IMR-90 (cell line): Measurements from ENCODE around the gene GDPD5. TPM values are rescaled to one million over a fixed set of nuclear protein-coding genes. Genes with fewer than 3 reads are reported as not detected.

Experiments
- ATAC-seq: fragments of 200-7000 bp; cut with Tn5 transposase; 2 replicates; pipeline ENCODE4 v1.9.1; 2020; ENCODE audit warnings: low read depth, mild to moderate bottlenecking, moderate library complexity
- BruUV-seq: library from RNA; stranded (reverse); fragments of 400-500 nt; replicated peaks from 2 replicates; lab custom pipeline; 2021; lab: Mats Ljungman, UMichigan
- CTCF ChIA-PET: fragments of 300-600 bp; formaldehyde crosslinking; extraction: SDS; loops from one replicate; lab custom pipeline; 2021; ENCODE audit warnings: antibody characterized with exemption; lab: Yijun Ruan, JAX
- POLR2A ChIA-PET: fragments of 300-600 bp; sonication (Branson Sonifier 250); formaldehyde crosslinking; loops from one replicate; lab custom pipeline; 2022; ENCODE audit warnings: antibody characterized with exemption; ENCODE audit not compliant: unreplicated experiment; lab: Charles Lee
- DNase-seq: peaks from one replicate; pipeline ENCODE4 v3.0.0; 2013
- H2AFZ ChIP-seq: replicated peaks from 2 replicates; pipeline ENCODE3; 2013; ENCODE audit warnings: low read length, mild to moderate bottlenecking; ENCODE audit not compliant: poor library complexity
- H2AK5ac ChIP-seq: 2 replicates; pipeline ENCODE4 v1.6.1; 2013; ENCODE audit warnings: low read depth, low read length, inconsistent platforms
- H2AK9ac ChIP-seq: replicated peaks from 2 replicates; pipeline ENCODE3; 2013; ENCODE audit warnings: mild to moderate bottlenecking, low read depth, low read length, moderate library complexity; ENCODE audit not compliant: poor library complexity
- H2BK120ac ChIP-seq: 2 replicates; pipeline ENCODE4 v1.6.1; 2013; ENCODE audit warnings: low read depth, low read length, inconsistent platforms
- H2BK15ac ChIP-seq: 3 replicates; pipeline ENCODE4 v1.6.1; 2013; ENCODE audit warnings: low read depth, low read length, inconsistent platforms
- H2BK20ac ChIP-seq: 2 replicates; pipeline ENCODE4 v1.6.1; 2013; ENCODE audit warnings: low read depth, mild to moderate bottlenecking, inconsistent platforms, low read length, moderate library complexity
- H2BK5ac ChIP-seq: 2 replicates; pipeline ENCODE4 v1.6.1; 2013; ENCODE audit warnings: mild to moderate bottlenecking, low read depth, low read length, inconsistent platforms; ENCODE audit not compliant: poor library complexity, severe bottlenecking
- H3K14ac ChIP-seq: replicated peaks from 2 replicates; pipeline ENCODE4 v1.6.1; 2013; ENCODE audit warnings: low read depth, low read length, inconsistent platforms
- H3K18ac ChIP-seq: 2 replicates; pipeline ENCODE4 v1.6.1; 2013; ENCODE audit warnings: low read depth, low read length, control low read depth
- H3K23ac ChIP-seq: 2 replicates; pipeline ENCODE4 v1.6.1; 2013; ENCODE audit warnings: low read depth, low read length, inconsistent platforms
- H3K27ac ChIP-seq: 2 replicates; pipeline ENCODE4 v1.5.1; 2013; ENCODE audit warnings: mild to moderate bottlenecking, control low read depth, low read length; ENCODE audit not compliant: insufficient read depth
- H3K27me3 ChIP-seq: 2 replicates; pipeline ENCODE4 v1.6.1; 2013; ENCODE audit warnings: low read length; ENCODE audit not compliant: control insufficient read depth, insufficient read depth
- H3K36me3 ChIP-seq: 2 replicates; pipeline ENCODE4 v1.6.1; 2013; ENCODE audit warnings: low read length, mixed read lengths; ENCODE audit not compliant: control insufficient read depth, insufficient read depth
- H3K4ac ChIP-seq: 2 replicates; pipeline ENCODE4 v1.6.1; 2013; ENCODE audit warnings: low read depth, low read length, inconsistent platforms
- H3K4me1 ChIP-seq: 2 replicates; pipeline ENCODE4 v1.6.1; 2013; ENCODE audit warnings: low read length, mixed read lengths; ENCODE audit not compliant: control insufficient read depth, insufficient read depth
- H3K4me2 ChIP-seq: 2 replicates; pipeline ENCODE4 v1.6.1; 2013; ENCODE audit warnings: low read depth, mild to moderate bottlenecking, control low read depth, low read length, moderate library complexity
- H3K4me3 ChIP-seq: 2 replicates; pipeline ENCODE4 v1.5.1; 2013; ENCODE audit warnings: low read depth, mild to moderate bottlenecking, control low read depth, low read length, moderate library complexity; ENCODE audit not compliant: insufficient read depth
- H3K56ac ChIP-seq: 2 replicates; pipeline ENCODE4 v1.6.1; 2013; ENCODE audit warnings: low read length, inconsistent platforms; ENCODE audit not compliant: insufficient read depth; ENCODE audit errors: extremely low read depth
- H3K79me1 ChIP-seq, 2 experiments: 2 replicates each; pipeline ENCODE4 v1.6.1; 2013; ENCODE audit warnings: low read length in 2 of 2, inconsistent platforms in 1 of 2, low read depth in 1 of 2
- H3K9ac ChIP-seq: 2 replicates; pipeline ENCODE4 v1.6.1; 2013; ENCODE audit warnings: low read depth, low read length, control low read depth
- H3K9me1 ChIP-seq: 2 replicates; pipeline ENCODE4 v1.6.1; 2013; ENCODE audit warnings: low read length, inconsistent platforms; ENCODE audit not compliant: insufficient read depth
- H3K9me3 ChIP-seq: 2 replicates; pipeline ENCODE4 v1.6.1; 2013; ENCODE audit warnings: low read length; ENCODE audit not compliant: control insufficient read depth, insufficient read depth
- H4K20me1 ChIP-seq: 2 replicates; pipeline ENCODE4 v1.6.1; 2013; ENCODE audit warnings: low read length, inconsistent platforms; ENCODE audit not compliant: insufficient read depth
- H4K5ac ChIP-seq: 2 replicates; pipeline ENCODE4 v1.6.1; 2013; ENCODE audit warnings: mild to moderate bottlenecking, low read depth, low read length, control low read depth
- H4K8ac ChIP-seq, 2 experiments: 2 replicates each; pipeline ENCODE4 v1.6.1; 2013; ENCODE audit warnings: low read depth in 2 of 2, low read length in 2 of 2, control low read depth in 1 of 2, inconsistent platforms in 1 of 2
- H4K91ac ChIP-seq: 2 replicates; pipeline ENCODE4 v1.6.1; 2013; ENCODE audit warnings: low read depth, low read length, inconsistent platforms; ENCODE audit not compliant: insufficient read depth
- BHLHE40 ChIP-seq: fragments of 150-350 bp; IDR thresholded peaks from 2 replicates; pipeline ENCODE4 v1.6.1; 2016; ENCODE audit warnings: mild to moderate bottlenecking, low read depth, low read length
- CEBPB ChIP-seq: IDR thresholded peaks from 2 replicates; pipeline ENCODE4 v1.6.1; 2012; ENCODE audit warnings: low read depth, low read length, improper control_type of control experiment
- CHD1 ChIP-seq: IDR thresholded peaks from 2 replicates; pipeline ENCODE4 v1.6.1; 2012; ENCODE audit warnings: low read depth, low read length, improper control_type of control experiment
- CTCF ChIP-seq: conservative IDR thresholded peaks from 2 replicates; pipeline ENCODE4 v1.5.1; 2012; ENCODE audit warnings: mild to moderate bottlenecking, low read depth, low read length, improper control_type of control experiment
- ELK1 ChIP-seq: fragments of 150-350 bp; IDR thresholded peaks from 2 replicates; pipeline ENCODE4 v1.6.1; 2016; ENCODE audit warnings: low read depth, mild to moderate bottlenecking, low read length, moderate library complexity, borderline replicate concordance
- FOS ChIP-seq: fragments of 150-350 bp; IDR thresholded peaks from 2 replicates; pipeline ENCODE4 v1.6.1; 2016; ENCODE audit warnings: low read depth, low read length
- MAFK ChIP-seq: IDR thresholded peaks from 2 replicates; pipeline ENCODE4 v1.6.1; 2012; ENCODE audit warnings: low read depth, low read length, improper control_type of control experiment
- MAZ ChIP-seq: IDR thresholded peaks from 2 replicates; pipeline ENCODE4 v1.6.1; 2012; ENCODE audit warnings: low read depth, mild to moderate bottlenecking, low read length, improper control_type of control experiment, moderate library complexity, borderline replicate concordance
- POLR2A ChIP-seq: IDR thresholded peaks from 2 replicates; pipeline ENCODE4 v1.6.1; 2012; ENCODE audit warnings: mild to moderate bottlenecking, low read depth, low read length
- RAD21 ChIP-seq: IDR thresholded peaks from 2 replicates; pipeline ENCODE4 v1.6.1; 2012; ENCODE audit warnings: low read length, improper control_type of control experiment
- RCOR1 ChIP-seq: IDR thresholded peaks from 2 replicates; pipeline ENCODE4 v1.6.1; 2012; ENCODE audit warnings: mild to moderate bottlenecking, low read length, improper control_type of control experiment; ENCODE audit not compliant: insufficient replicate concordance
- RFX5 ChIP-seq: IDR thresholded peaks from 2 replicates; pipeline ENCODE4 v1.8.0; 2012; ENCODE audit warnings: low read depth, mild to moderate bottlenecking, low read length, moderate library complexity
- SMC3 ChIP-seq: fragments of 150-350 bp; IDR thresholded peaks from 2 replicates; pipeline ENCODE4 v1.6.1; 2016; ENCODE audit warnings: low read depth, mild to moderate bottlenecking, antibody characterized with exemption, low read length, moderate library complexity
- USF2 ChIP-seq: fragments of 150-350 bp; IDR thresholded peaks from 2 replicates; pipeline ENCODE4 v1.6.1; 2017; ENCODE audit warnings: mild to moderate bottlenecking, antibody characterized with exemption, low read length, low read depth
- WGBS, 2 experiments: methylation state at CpG; one replicate each; pipeline versions ENCODE4 v1.1.5 to v1.1.7; 2013; ENCODE audit warnings: missing lambda C conversion rate in 2 of 2; ENCODE audit not compliant: insufficient read length in 1 of 2; ENCODE audit errors: extremely low coverage in 2 of 2; 5-methylcytosine and 5-hydroxymethylcytosine counted together
- dilution Hi-C: fragments of 300-500 bp; cut with HindIII; formaldehyde crosslinking; loops from one replicate; pipeline ENCODE4 v1.14.3; 2018; ENCODE audit warnings: low sequenced_read_pairs; ENCODE audit not compliant: unreplicated experiment
- in situ Hi-C: fragments of 300-500 bp; cut with MboI; formaldehyde crosslinking; loops from 3 replicates; pipeline ENCODE4 v1.14.3; 2019; ENCODE audit warnings: low sequenced_read_pairs, inconsistent platforms, mixed read lengths
- intact Hi-C: fragments of 100-400 bp; cut with micrococcal nuclease; formaldehyde crosslinking; loops from 2 replicates; pipeline ENCODE4 v1.10.0; 2022
- polyA plus RNA-seq, 3 experiments: library from polyadenylated mRNA; depleted of rRNA; stranded (reverse); fragments of >200 nt; gene quantifications; 2 replicates each; pipeline ENCODE4 v1.2.3, GENCODE V29; 2012; ENCODE audit warnings: low replicate concordance in 1 of 3
- total RNA-seq: library from RNA; depleted of rRNA; stranded (reverse); fragments of >200 nt; gene quantifications from 2 replicates; pipeline ENCODE4 v1.2.3, GENCODE V29; 2012

Gene GDPD5
- total and polyA plus RNA-seq, 2 of the 4 experiments (the other 2 are of a cell fraction): 2.0 to 7.9 TPM

DNA sequence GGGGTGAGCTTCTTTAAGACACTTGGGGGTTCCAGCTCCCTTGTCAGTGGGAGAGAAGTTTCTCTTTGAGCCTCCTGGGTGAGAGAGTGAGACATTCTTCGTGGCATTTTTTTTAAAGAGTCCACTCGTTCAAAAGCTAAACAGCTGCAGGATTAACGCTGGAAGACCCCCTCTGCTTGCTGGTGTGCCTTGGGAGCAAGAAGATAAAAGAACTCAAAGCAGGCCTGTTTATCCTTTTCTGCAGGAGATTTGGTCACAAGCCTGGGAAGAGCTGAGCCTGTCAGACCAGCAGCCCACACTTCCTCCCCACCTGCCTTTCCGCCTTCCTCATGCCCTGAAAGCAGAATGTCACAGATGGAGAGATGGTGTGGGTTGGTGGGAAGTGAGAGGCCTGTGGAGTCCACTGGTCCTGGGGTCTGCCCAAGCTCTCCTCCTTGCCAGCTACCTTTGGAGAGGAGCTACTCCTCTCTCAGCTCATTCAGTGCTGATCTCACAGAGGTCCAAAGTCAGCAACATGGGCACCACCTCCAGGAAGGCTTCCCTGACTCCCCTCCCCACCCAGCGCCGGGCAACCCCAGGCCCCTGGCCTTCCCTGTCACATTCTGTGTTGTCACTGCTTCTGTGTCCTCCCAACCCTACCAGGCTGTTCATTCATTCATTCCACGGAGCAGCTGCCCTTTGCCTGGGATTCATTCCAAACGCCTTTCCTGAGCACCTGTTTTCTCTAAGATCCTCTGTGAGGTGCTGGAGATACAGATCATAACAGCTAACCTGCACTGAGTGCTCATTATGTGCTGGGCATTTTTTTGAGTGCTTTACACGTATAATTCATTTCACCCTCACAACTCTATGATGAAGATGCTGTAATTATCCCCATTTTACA, 6.7 kb downstream of the GDPD5 start:
- Histone ChIP-seq H3K4me2 (no peak overlapping the region), H2BK20ac (no peak overlapping the region), H3K27me3 (no peaks in the 10 kb centered on the region; the same call in 1 of the 2 replicates), H2BK5ac (no peak overlapping the region), H3K18ac (no peak overlapping the region), H4K20me1 (peaks cover 3% of the 10 kb centered on the region; the same call in 1 of the 2 replicates), H3K36me3 (no peaks in the 10 kb centered on the region), H2AK9ac (no peak overlapping the region), H3K4ac (no peak overlapping the region), H3K79me1 (no peaks in the 10 kb centered on the region; a peak in 1 of 4 replicates), H2BK15ac (no peak overlapping the region), H3K27ac (no peak overlapping the region), H2BK120ac (no peak overlapping the region), H3K9me1 (0 out of 2 replicates have a peak, but pooled peaks cover under 1% of the 10 kb centered on the region), H2AK5ac (no peak overlapping the region), H3K4me3 (no peak overlapping the region), H4K91ac (no peak overlapping the region), H3K9ac (no peak overlapping the region), H3K4me1 (peaks cover under 1% of the 10 kb centered on the region), H3K9me3 (peaks cover 2% of the 10 kb centered on the region; the same call in 1 of the 2 replicates), H3K23ac (no peak overlapping the region), H4K5ac (no peak overlapping the region), H3K56ac (no peak overlapping the region), H4K8ac (no peak overlapping the region), H2AFZ (no peak overlapping the region), H3K14ac (no peak overlapping the region)
- in situ Hi-C loops (no loop called here), intact Hi-C loops (loop anchor here (5.0 kb wide), 1 partner anchor 52 kb away; no protein-coding TSS in a partner anchor), dilution Hi-C loops (no loop called here)
- no TSS peak for BruUV-seq
- POLR2A ChIA-PET: no interaction called here
- ATAC-seq (no peak), DNase-seq (no peak)
- CTCF ChIA-PET: interaction anchor here (0.8 kb wide), 1 partner anchor 20 kb away, joined by 3 read pairs; no protein-coding TSS in a partner anchor
- WGBS, 2 experiments: 83% methylated on average over 2 of the region's 9 CpGs; no CpG with 5 or more reads in 1 of the 2 experiments
- TF ChIP-seq CEBPB (no peak), ELK1 (no peak), CTCF (no peak), RFX5 (no peak), USF2 (no peak), CHD1 (no peak), BHLHE40 (no peak), POLR2A (no peak), RCOR1 (no peak), MAFK (no peak), FOS (no peak), MAZ (no peak), SMC3 (no peak), RAD21 (no peak)
